Mucosa of gallbladder (tissue), 1 donor: ENCODE measurements around the gene HOXB8. TPM values are rescaled to one million over a fixed set of nuclear protein-coding genes. Genes with fewer than 3 reads are reported as not detected.

Source experiments
- DNase-seq: peaks from one replicate; pipeline ENCODE4 v3.0.0-alpha.2; 2020; ENCODE audit warnings: low spot score
- total RNA-seq: library from RNA; stranded (reverse); gene quantifications from one replicate; pipeline ENCODE4 v1.2.1, GENCODE V29; 2021
- donor health status: DM: no; HTN: no; CAD: no.

HOXB8 gene
- total RNA-seq, 1 donor from 2014 or later = not detected

GRCh38 chr17:48637323-48638260, 22.5 kb upstream of the HOXB8 start:
- DNase-seq = no peak

- peak; percentile 49 for DNase-seq
These were observed 21.3 kb upstream of the HOXB8 start for GRCh38 chr17:48636177-48637018.

GRCh38 chr17:48634493-48635208, 19.6 kb upstream of the HOXB8 start:
- DNase-seq = no peak

GRCh38 chr17:48633266-48633677, 18.2 kb upstream of the HOXB8 start:
- no peak for DNase-seq

- DNase-seq = no peak
These were observed 17.6 kb upstream of the HOXB8 start for GRCh38 chr17:48632579-48633265.

GRCh38 chr17:48631693-48632578, 16.8 kb upstream of the HOXB8 start:
- DNase-seq = no peak

GRCh38 chr17:48630925-48631692, 16.0 kb upstream of the HOXB8 start:
- DNase-seq = no peak

GRCh38 chr17:48630009-48630924, 15.2 kb upstream of the HOXB8 start:
- no peak for DNase-seq

GRCh38 chr17:48629411-48629759, 14.3 kb upstream of the HOXB8 start:
- DNase-seq = no peak

- no peak for DNase-seq
These were observed 13.7 kb upstream of the HOXB8 start for GRCh38 chr17:48628649-48629410.

GRCh38 chr17:48627623-48628521, 12.8 kb upstream of the HOXB8 start:
- DNase-seq = no peak

- no peak for DNase-seq
These were observed 12.1 kb upstream of the HOXB8 start for GRCh38 chr17:48627118-48627597.

GRCh38 chr17:48626245-48627117, 11.4 kb upstream of the HOXB8 start, which contains the start of gene HOXB9:
Gene HOXB9, minus strand, starts transcription at chr17:48626358. Its CDS starts 89 bp downstream, at chr17:48626269.
- DNase-seq = no peak

- no peak for DNase-seq
These were observed 10.6 kb upstream of the HOXB8 start for GRCh38 chr17:48625495-48626244.
